B cell (primary cell): Measurements from ENCODE around the gene ITGB6. TPM values are rescaled to one million over a fixed set of nuclear protein-coding genes. Genes with fewer than 3 reads are reported as not detected.
A peak's percentile ranks its signal among the peaks of the same experiment; 100 is the strongest.

ENCODE experiments used
- ATAC-seq: fragments of 200-7000 bp; cut with Tn5 transposase; one replicate; pipeline ENCODE4 v1.10.0; 2021; ENCODE audit warnings: low read depth, mild to moderate bottlenecking, moderate number of reproducible peaks, moderate library complexity
- CTCF ChIA-PET: fragments of 350-600 bp; sonication (Branson Sonifier 250); formaldehyde crosslinking; loops from one replicate; lab custom pipeline; 2021; ENCODE audit warnings: antibody characterized with exemption, inconsistent platforms; lab: Charles Lee
- POLR2A ChIA-PET: fragments of 350-600 bp; sonication (Branson Sonifier 250); formaldehyde crosslinking; loops from one replicate; lab custom pipeline; 2021; ENCODE audit warnings: antibody characterized with exemption; lab: Charles Lee
- DNase-seq: peaks from one replicate; pipeline ENCODE4 v3.0.0; 2013
- H2AFZ ChIP-seq: 2 replicates; pipeline ENCODE4 v1.6.1; 2012; ENCODE audit warnings: mild to moderate bottlenecking, low read depth, low read length; ENCODE audit not compliant: insufficient read depth, poor library complexity, severe bottlenecking
- H3K27ac ChIP-seq, 2 donors: 1 replicate in 1 of 2; 2 replicates in 1 of 2; pipeline ENCODE4 v1.5.1; 2012 to 2013; ENCODE audit warnings: low read length in 2 of 2, mild to moderate bottlenecking in 2 of 2, moderate library complexity in 1 of 2
- H3K27me3 ChIP-seq, 4 experiments: fragments of 200-600 bp in 1 of 4; sonication (generic) in 1 of 4; replicated peaks in 1 of 4; 1 replicate in 2 of 4; 2 replicates in 2 of 4; pipeline versions ENCODE4 v1.6.1 to v1.7.0; 2013 to 2016; ENCODE audit warnings: low read length in 3 of 4, mild to moderate bottlenecking in 2 of 4, mixed read lengths in 1 of 4, moderate library complexity in 1 of 4; ENCODE audit not compliant: insufficient read depth in 4 of 4, control insufficient read depth in 3 of 4; ENCODE audit errors: control extremely low read depth in 1 of 4
- H3K36me3 ChIP-seq, 2 experiments: replicated peaks in 1 of 2; 1 replicate in 1 of 2; 2 replicates in 1 of 2; pipeline versions ENCODE4 v1.6.1 to v1.7.1; 2013; ENCODE audit warnings: low read length in 1 of 2; ENCODE audit not compliant: insufficient read depth in 2 of 2, control insufficient read depth in 1 of 2; ENCODE audit errors: control extremely low read depth in 1 of 2, extremely low read depth in 1 of 2
- H3K4me1 ChIP-seq, 2 donors: fragments of 200-600 bp in 1 of 2; sonication (generic) in 1 of 2; 1 replicate in 1 of 2; 2 replicates in 1 of 2; pipeline versions ENCODE4 v1.5.1 to v1.6.1; 2013 to 2017; ENCODE audit warnings: low read length in 2 of 2; ENCODE audit not compliant: control insufficient read depth in 2 of 2, insufficient read depth in 2 of 2
- H3K4me2 ChIP-seq: replicated peaks from 2 replicates; pipeline ENCODE3; 2012; ENCODE audit warnings: mild to moderate bottlenecking, low read depth, low read length; ENCODE audit not compliant: poor library complexity, severe bottlenecking
- H3K4me3 ChIP-seq, 5 experiments: fragments of 200-600 bp in 1 of 5; sonication (generic) in 1 of 5; 1 replicate in 3 of 5; 2 replicates in 2 of 5; pipeline versions ENCODE4 v1.5.1 to v1.7.0; 2011 to 2016; ENCODE audit warnings: low read length in 4 of 5, mild to moderate bottlenecking in 4 of 5, low read depth in 2 of 5, control low read depth in 1 of 5, moderate library complexity in 1 of 5; ENCODE audit not compliant: insufficient read depth in 1 of 5; ENCODE audit errors: control extremely low read depth in 1 of 5, extremely low read depth in 1 of 5
- H3K79me2 ChIP-seq: fragments of 200-600 bp; sonication (generic); one replicate; pipeline ENCODE4 v1.6.0; 2016; ENCODE audit warnings: low read length; ENCODE audit not compliant: control insufficient read depth, insufficient read depth
- H3K9ac ChIP-seq: fragments of 200-600 bp; sonication (generic); 2 replicates; pipeline ENCODE4 v1.6.1; 2017; ENCODE audit warnings: mild to moderate bottlenecking, low read length, moderate library complexity
- H3K9me3 ChIP-seq, 3 donors: one replicate each; pipeline versions ENCODE4 v1.6.1 to v1.7.1; 2013; ENCODE audit warnings: low read length in 2 of 3; ENCODE audit not compliant: control insufficient read depth in 2 of 3, insufficient read depth in 1 of 3; ENCODE audit errors: control extremely low read depth in 1 of 3
- H4K20me1 ChIP-seq: 2 replicates; pipeline ENCODE4 v1.6.0; 2012; ENCODE audit warnings: mild to moderate bottlenecking, low read length; ENCODE audit not compliant: insufficient read depth, control insufficient read depth, poor library complexity, severe bottlenecking
- H3K27ac Mint-ChIP-seq: one replicate; pipeline ENCODE4 v1.8.0; 2021; ENCODE audit warnings: mixed read lengths
- H3K27me3 Mint-ChIP-seq: one replicate; pipeline ENCODE4 v1.8.0; 2021; ENCODE audit warnings: mixed read lengths
- H3K4me1 Mint-ChIP-seq: one replicate; pipeline ENCODE4 v1.8.0; 2021; ENCODE audit warnings: mixed read lengths
- H3K4me3 Mint-ChIP-seq: one replicate; pipeline ENCODE4 v1.8.0; 2021; ENCODE audit warnings: mixed read lengths
- H3K9me3 Mint-ChIP-seq: one replicate; pipeline ENCODE4 v1.8.0; 2022; ENCODE audit warnings: mixed read lengths; ENCODE audit not compliant: insufficient read depth
- CTCF ChIP-seq: fragments of 200-600 bp; IDR thresholded peaks from one replicate; pipeline ENCODE4 v1.8.0; 2022; ENCODE audit warnings: antibody characterized with exemption, mild to moderate bottlenecking
- EZH2 ChIP-seq: IDR thresholded peaks from 2 replicates; pipeline ENCODE4 v1.6.1; 2012; ENCODE audit warnings: borderline replicate concordance, low read depth, mild to moderate bottlenecking, moderate library complexity, low read length; ENCODE audit not compliant: insufficient read depth, poor library complexity, severe bottlenecking
- WGBS: methylation state at CpG from one replicate; pipeline ENCODE4 v1.1.5; 2013; ENCODE audit warnings: missing lambda C conversion rate; ENCODE audit not compliant: insufficient coverage; 5-methylcytosine and 5-hydroxymethylcytosine counted together
- intact Hi-C: fragments of 100-400 bp; cut with micrococcal nuclease; formaldehyde crosslinking; loops from one replicate; pipeline ENCODE4 v1.10.0; 2022
- polyA plus RNA-seq: library from polyadenylated mRNA; depleted of rRNA; stranded (reverse); fragments of >200 nt; gene quantifications from 2 replicates; pipeline ENCODE4 v1.2.3, GENCODE V29; 2012
- total RNA-seq, 2 donors: library from RNA; stranded (reverse); fragments of 120-200 nt in 1 of 2; gene quantifications; 1 replicate in 1 of 2; 2 replicates in 1 of 2; pipeline versions ENCODE4 v1.2.3 to v1.2.4, GENCODE V29; 2013 to 2022

Gene ITGB6
- total and polyA plus RNA-seq, 2 donors (not counting 1 experiment from before 2014, with no cell fraction given) = not detected

GRCh38 chr2:160077912-160078810 lies 121.9 kb downstream of the ITGB6 start:
- peaks cover 0 to 1% (median 0%) of the 10 kb centered on the region in 3 donors for H3K9me3 ChIP-seq
- 100% methylated on average over 1 of the region's 4 CpGs for WGBS
- Mint-ChIP-seq H3K4me1 (no peaks in the 10 kb centered on the region), H3K9me3 (peaks cover 4% of the 10 kb centered on the region), H3K4me3 (no peak overlapping the region), H3K27ac (no peak overlapping the region), H3K27me3 (no peaks in the 10 kb centered on the region)
- no peaks in the 10 kb centered on the region for H3K27me3 ChIP-seq
- H3K4me1 ChIP-seq = no peaks in the 10 kb centered on the region
- no peak overlapping the region for H3K4me2 ChIP-seq
- H3K9ac ChIP-seq = no peak overlapping the region
- ATAC-seq = no peak
- CTCF ChIA-PET = no interaction called here
- H3K4me3 ChIP-seq = no peak overlapping the region
- H4K20me1 ChIP-seq = no peaks in the 10 kb centered on the region
- no peak overlapping the region for H2AFZ ChIP-seq
- POLR2A ChIA-PET = no interaction called here
- DNase-seq = no peak
- no peaks in the 10 kb centered on the region for H3K79me2 ChIP-seq
- no peak overlapping the region for H3K27ac ChIP-seq
- H3K36me3 ChIP-seq = no peaks in the 10 kb centered on the region
- TF ChIP-seq CTCF = no peak
- no peak for TF ChIP-seq EZH2
- intact Hi-C loops = no loop called here

GRCh38 chr2:160076914-160077313 lies 123.2 kb downstream of the ITGB6 start:
- Histone ChIP-seq H3K27me3 (no peaks in the 10 kb centered on the region), H2AFZ (peak overlapping the region; percentile 33), H3K79me2 (no peaks in the 10 kb centered on the region), H3K4me2 (no peak overlapping the region), H3K9me3 (peaks cover 0 to 1% (median 0%) of the 10 kb centered on the region in 3 donors), H3K36me3 (no peaks in the 10 kb centered on the region), H3K4me1 (no peaks in the 10 kb centered on the region), H3K4me3 (no peak overlapping the region), H4K20me1 (no peaks in the 10 kb centered on the region), H3K9ac (no peak overlapping the region), H3K27ac (no peak overlapping the region)
- POLR2A ChIA-PET = no interaction called here
- CTCF ChIA-PET = no interaction called here
- H3K27ac Mint-ChIP-seq = no peak overlapping the region
- 0% methylated on average over 3 of the region's 4 CpGs for WGBS
- TF ChIP-seq EZH2 (no peak), CTCF (no peak)
- H3K4me3 Mint-ChIP-seq = no peak overlapping the region
- DNase-seq = no peak
- intact Hi-C loops = no loop called here
- no peaks in the 10 kb centered on the region for H3K27me3 Mint-ChIP-seq
- H3K9me3 Mint-ChIP-seq = no peaks in the 10 kb centered on the region
- no peak for ATAC-seq
- no peaks in the 10 kb centered on the region for H3K4me1 Mint-ChIP-seq
